ENCODE data around the gene MYH11. TPM values are rescaled to one million over a fixed set of nuclear protein-coding genes. Genes with fewer than 3 reads are reported as not detected.

The MYH11 gene
- total RNA-seq, 1 donor from 2014 or later: 0.05 TPM

DNA sequence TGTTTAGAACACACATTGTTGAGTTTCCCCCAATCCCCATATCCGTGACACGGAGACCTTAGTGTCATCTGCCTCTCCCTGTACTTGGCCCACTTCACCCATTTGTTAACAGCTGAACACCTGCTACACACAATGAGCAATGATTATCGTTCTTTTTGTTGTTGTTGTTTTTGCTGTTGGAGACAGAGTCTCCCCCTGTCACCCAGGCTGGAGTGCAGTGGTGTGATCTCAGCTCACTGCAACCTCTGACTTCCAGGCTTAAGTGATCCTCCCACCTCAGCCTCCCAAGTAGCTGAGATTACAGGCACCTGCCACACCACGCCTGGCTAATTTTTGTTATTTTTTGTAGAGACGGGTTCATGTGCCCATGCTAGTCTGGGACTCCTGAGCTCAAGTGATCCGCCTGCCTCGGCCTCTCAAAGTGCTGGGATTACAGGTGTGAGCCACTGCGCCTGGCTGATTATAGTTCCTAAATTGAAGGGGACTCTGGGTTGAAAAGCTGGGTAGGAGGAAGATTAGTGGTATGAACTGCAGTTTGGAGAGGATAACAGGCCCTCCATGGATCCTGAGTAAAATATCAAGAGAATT lies 185.2 kb downstream of the MYH11 start:
- peak overlapping the region; percentile 98 for H3K27ac Mint-ChIP-seq (ENCODE audit: unreplicated experiment)
- no peaks in the 10 kb centered on the region for H3K27me3 Mint-ChIP-seq (ENCODE audit: low read depth)
- H3K4me3 Mint-ChIP-seq: no peak overlapping the region
- H3K4me1 Mint-ChIP-seq: peaks cover 41% of the 10 kb centered on the region
- DNase-seq (ENCODE audit: low read depth, low spot score): no peak
- no peaks in the 10 kb centered on the region for H3K9me3 Mint-ChIP-seq
- H3K36me3 Mint-ChIP-seq (ENCODE audit: low read depth): peaks cover 7% of the 10 kb centered on the region
- TF ChIP-seq, protein P1, sequence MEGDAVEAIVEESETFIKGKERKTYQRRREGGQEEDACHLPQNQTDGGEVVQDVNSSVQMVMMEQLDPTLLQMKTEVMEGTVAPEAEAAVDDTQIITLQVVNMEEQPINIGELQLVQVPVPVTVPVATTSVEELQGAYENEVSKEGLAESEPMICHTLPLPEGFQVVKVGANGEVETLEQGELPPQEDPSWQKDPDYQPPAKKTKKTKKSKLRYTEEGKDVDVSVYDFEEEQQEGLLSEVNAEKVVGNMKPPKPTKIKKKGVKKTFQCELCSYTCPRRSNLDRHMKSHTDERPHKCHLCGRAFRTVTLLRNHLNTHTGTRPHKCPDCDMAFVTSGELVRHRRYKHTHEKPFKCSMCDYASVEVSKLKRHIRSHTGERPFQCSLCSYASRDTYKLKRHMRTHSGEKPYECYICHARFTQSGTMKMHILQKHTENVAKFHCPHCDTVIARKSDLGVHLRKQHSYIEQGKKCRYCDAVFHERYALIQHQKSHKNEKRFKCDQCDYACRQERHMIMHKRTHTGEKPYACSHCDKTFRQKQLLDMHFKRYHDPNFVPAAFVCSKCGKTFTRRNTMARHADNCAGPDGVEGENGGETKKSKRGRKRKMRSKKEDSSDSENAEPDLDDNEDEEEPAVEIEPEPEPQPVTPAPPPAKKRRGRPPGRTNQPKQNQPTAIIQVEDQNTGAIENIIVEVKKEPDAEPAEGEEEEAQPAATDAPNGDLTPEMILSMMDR (conservative IDR thresholded peaks at IDR 0.05): no peak

DNA sequence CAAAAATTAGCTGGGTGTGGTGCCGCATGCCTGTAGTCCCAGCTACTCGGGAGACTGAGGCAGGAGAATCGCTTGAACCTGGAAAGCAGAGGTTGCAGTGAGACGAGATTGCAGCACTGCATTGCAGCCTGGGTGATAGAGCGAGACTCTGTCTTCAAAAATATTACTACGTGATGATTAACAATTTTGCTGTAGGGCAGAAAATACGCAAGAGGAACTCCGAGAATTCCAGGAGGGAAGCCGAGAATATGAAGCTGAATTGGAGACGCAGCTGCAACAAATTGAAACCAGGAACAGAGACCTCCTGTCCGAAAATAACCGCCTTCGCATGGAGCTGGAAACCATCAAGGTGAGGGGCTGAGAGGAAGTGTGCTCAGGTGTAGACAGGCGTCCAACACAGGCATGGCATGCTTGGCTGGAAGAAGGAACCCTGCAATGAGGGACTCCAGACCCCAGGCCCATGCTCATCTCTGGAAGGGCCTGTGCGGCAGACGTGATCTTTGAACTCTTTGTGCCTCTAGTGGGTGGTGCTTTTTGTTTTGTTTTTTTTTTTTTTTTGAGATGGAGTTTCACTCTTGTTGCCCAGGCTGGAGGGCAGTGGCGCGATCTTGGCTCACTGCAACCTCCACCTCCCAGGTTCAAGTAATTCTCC lies 189.6 kb downstream of the MYH11 start:
- DNase-seq (ENCODE audit: low read depth, low spot score): no peak

DNA sequence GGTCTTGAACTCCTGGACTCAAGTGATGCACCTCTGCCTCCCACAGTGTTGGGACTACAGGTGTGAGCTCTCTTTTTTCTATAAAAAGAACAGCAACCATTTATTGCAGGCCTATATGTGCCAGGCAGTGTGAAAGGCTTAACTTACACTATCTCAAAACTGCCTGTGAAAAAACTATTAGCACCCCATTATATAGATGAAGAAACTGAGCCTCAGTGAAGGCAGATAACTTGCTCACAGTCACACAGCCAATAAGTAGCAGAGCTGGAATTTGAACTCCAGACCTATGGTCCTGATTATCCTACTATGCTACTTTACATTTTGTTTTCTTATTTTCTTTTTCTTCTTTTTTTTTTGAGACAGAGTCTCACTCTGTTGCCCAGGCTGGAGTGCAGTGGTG lies 191.7 kb downstream of the MYH11 start:
- DNase-seq (ENCODE audit: low read depth, low spot score): no peak

More for the DNA sequence above, 189.6 kb downstream of the MYH11 start:
- Mint-ChIP-seq H3K27ac (ENCODE audit: unreplicated experiment) (peak overlapping the region; percentile 6), H3K9me3 (no peaks in the 10 kb centered on the region), H3K4me1 (peaks cover 9% of the 10 kb centered on the region), H3K36me3 (ENCODE audit: low read depth) (peaks cover 6% of the 10 kb centered on the region), H3K4me3 (no peak overlapping the region), H3K27me3 (ENCODE audit: low read depth) (no peaks in the 10 kb centered on the region)
- TF ChIP-seq, protein P1 (conservative IDR thresholded peaks at IDR 0.05): no peak

DNA sequence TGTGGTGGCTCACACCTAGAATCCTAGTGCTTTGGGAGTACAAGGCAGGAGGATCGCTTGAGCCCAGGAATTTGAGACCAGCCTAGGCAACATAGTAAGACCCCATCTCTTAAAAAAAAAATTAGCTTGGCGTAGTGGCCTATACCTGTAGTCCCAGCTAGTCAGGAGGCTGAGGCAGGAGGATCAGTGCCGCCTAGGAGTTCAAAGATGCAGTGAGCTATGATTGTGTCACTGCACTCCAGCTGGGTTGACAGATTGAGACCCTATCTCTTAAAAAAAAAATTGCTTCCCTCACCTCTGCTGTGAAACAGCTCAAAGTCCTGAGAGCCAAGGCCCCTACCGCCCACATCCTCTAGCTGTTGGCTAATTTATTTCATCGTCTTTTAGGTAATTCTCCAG lies 196.6 kb downstream of the MYH11 start:
- DNase-seq (ENCODE audit: low read depth, low spot score): no peak
- Mint-ChIP-seq H3K27me3 (ENCODE audit: low read depth) (no peaks in the 10 kb centered on the region), H3K9me3 (no peaks in the 10 kb centered on the region), H3K4me1 (peaks cover 6% of the 10 kb centered on the region), H3K27ac (ENCODE audit: unreplicated experiment) (no peak overlapping the region), H3K4me3 (no peak overlapping the region), H3K36me3 (ENCODE audit: low read depth) (no peaks in the 10 kb centered on the region)
- TF ChIP-seq, protein P1 (conservative IDR thresholded peaks at IDR 0.05): no peak

More for the DNA sequence above, 191.7 kb downstream of the MYH11 start:
- Mint-ChIP-seq H3K9me3 (no peaks in the 10 kb centered on the region), H3K4me1 (peaks cover 6% of the 10 kb centered on the region), H3K27ac (ENCODE audit: unreplicated experiment) (no peak overlapping the region), H3K4me3 (no peak overlapping the region), H3K27me3 (ENCODE audit: low read depth) (no peaks in the 10 kb centered on the region), H3K36me3 (ENCODE audit: low read depth) (peaks cover 3% of the 10 kb centered on the region)
- TF ChIP-seq, protein P1 (conservative IDR thresholded peaks at IDR 0.05): no peak

DNA sequence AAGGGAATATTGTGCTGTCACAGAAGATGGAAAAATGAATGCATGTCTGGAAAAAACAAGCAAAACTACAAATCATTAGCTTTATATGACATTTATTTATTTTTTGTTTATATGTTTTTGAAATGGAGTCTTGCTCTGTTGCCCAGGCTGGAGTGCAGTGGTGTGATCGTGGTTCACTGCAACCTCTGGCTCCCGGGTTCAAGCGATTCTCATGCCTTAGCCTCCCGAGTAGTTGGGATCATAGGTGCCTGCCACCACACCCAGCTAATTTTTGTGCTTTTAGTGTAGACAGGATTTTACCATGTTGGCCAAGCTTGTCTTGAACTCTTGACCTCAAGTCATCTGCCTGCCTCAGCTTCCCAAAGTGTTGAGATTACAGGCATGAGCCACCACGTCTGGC lies 198.3 kb downstream of the MYH11 start:
- Mint-ChIP-seq H3K27me3 (ENCODE audit: low read depth) (no peaks in the 10 kb centered on the region), H3K27ac (ENCODE audit: unreplicated experiment) (no peak overlapping the region), H3K4me3 (no peak overlapping the region), H3K4me1 (peaks cover 6% of the 10 kb centered on the region), H3K9me3 (no peaks in the 10 kb centered on the region), H3K36me3 (ENCODE audit: low read depth) (no peaks in the 10 kb centered on the region)
- no peak for DNase-seq (ENCODE audit: low read depth, low spot score)
- TF ChIP-seq, protein P1 (conservative IDR thresholded peaks at IDR 0.05): no peak
